ENCODE results near the gene RCOR1.

GRCh38 chr14:102630881-102631280 is 38.4 kb downstream of the RCOR1 start:
- no peak for TF ChIP-seq CTCF (optimal IDR thresholded peaks at IDR 0.05 in 1 of 3, IDR thresholded peaks at IDR 0.05 in 1 of 3, conservative IDR thresholded peaks at IDR 0.05 in 1 of 3; ENCODE audit: extremely low read depth in 1 of 3, insufficient read depth in 2 of 3, low read length in 3 of 3)
- no peak for TF ChIP-seq EZH2 (IDR thresholded peaks at IDR 0.05; ENCODE audit: low read length)

Measured in keratinocyte (primary cell).